GM12864 (cell line): Measurements from ENCODE around the gene IPO13.

Source experiments
- DNase-seq: peaks from one replicate; pipeline ENCODE4 v3.0.0-alpha.2; 2011; ENCODE audit warnings: low read depth
- H3K4me3 ChIP-seq: 2 replicates; pipeline ENCODE4 v1.5.1; 2011; ENCODE audit warnings: mild to moderate bottlenecking, low read depth, low read length, control low read depth
- CTCF ChIP-seq: IDR thresholded peaks from 2 replicates; pipeline ENCODE4 v1.5.1; 2011; ENCODE audit warnings: low read depth, mild to moderate bottlenecking, moderate library complexity, low read length, control low read depth, inconsistent platforms; ENCODE audit errors: missing control alignments

Gene IPO13

GRCh38 chr1:43969416-43969745, 22.6 kb downstream of the IPO13 start:
- DNase-seq: no peak
- no peak for TF ChIP-seq CTCF
- no peak overlapping the region for H3K4me3 ChIP-seq

GRCh38 chr1:43969746-43970466, 23.2 kb downstream of the IPO13 start, which contains the start of gene DPH2:
DPH2 (plus strand) TSS chr1:43970010; CDS start chr1:43970176, 166 bp downstream.
- peak within 1 kb of the TSS; percentile 75 for H3K4me3 ChIP-seq
- peak; percentile 95 for DNase-seq
- TF ChIP-seq CTCF: no peak

- no peak for TF ChIP-seq CTCF
- no peak for DNase-seq
- H3K4me3 ChIP-seq: peak overlapping the region; percentile 75
These were observed 23.8 kb downstream of the IPO13 start for GRCh38 chr1:43970502-43970901.

- H3K4me3 ChIP-seq: peak overlapping the region; percentile 75
- no peak for DNase-seq
- TF ChIP-seq CTCF: no peak
These were observed 24.2 kb downstream of the IPO13 start for GRCh38 chr1:43970911-43971310.

- TF ChIP-seq CTCF: no peak
- DNase-seq: no peak
- no peak overlapping the region for H3K4me3 ChIP-seq
These were observed 24.7 kb downstream of the IPO13 start for GRCh38 chr1:43971336-43971980.

- no peak for DNase-seq
- H3K4me3 ChIP-seq: peak overlapping the region; percentile 77
- TF ChIP-seq CTCF: no peak
These were observed 27.3 kb downstream of the IPO13 start for GRCh38 chr1:43973981-43974442.
